ENCODE data around the gene ANKRD52.
A peak's percentile ranks its signal among the peaks of the same experiment; 100 is the strongest.
"Not testable (repeated sequence)": the region's sequence is repeated elsewhere in the genome, so short reads cannot be mapped to it uniquely, and the experiment has no call there.

ANKRD52 gene

DNA sequence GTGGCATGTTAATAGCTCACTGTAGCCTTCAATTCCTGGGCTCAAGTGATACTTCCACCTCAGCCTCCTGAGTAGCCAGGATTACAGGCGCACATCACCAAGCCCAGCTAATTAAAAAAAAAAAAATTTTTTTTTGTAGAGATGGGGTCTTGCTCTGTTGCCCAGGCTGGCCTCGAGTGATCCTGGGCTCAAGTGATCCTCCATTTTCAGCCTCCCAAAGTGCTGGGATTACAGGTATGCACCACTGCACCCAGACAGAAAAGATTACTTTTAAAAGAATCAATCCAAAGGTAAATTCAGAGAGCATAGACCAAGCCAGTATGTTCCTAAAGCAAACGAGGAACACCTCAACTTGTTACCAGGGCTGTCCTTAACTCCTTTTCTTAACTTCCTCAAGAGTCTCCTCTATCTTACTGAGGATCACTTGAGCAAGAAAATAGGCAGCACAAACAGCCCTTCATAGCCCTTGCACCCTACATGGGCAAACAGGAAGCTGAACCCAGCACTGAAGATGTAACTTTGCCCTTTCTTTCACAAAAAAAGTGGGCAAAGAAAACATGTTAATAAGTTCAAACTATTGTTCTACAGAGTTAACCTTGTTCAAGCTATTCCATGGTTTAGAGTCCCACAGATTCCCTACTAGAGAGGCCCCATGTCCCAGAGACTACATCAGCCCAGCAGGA lies 30.7 kb upstream of the ANKRD52 start:
- no peak overlapping the region for H3K4me3 ChIP-seq (ENCODE audit: low read length)
- H3K27me3 ChIP-seq (ENCODE audit: control insufficient read depth, insufficient read depth, low read length), result no peaks in the 10 kb centered on the region
- no peaks in the 10 kb centered on the region for H3K4me1 ChIP-seq (ENCODE audit: control insufficient read depth, insufficient read depth, low read length)
- peaks cover 11% of the 10 kb centered on the region for H3K36me3 ChIP-seq (ENCODE audit: control insufficient read depth, insufficient read depth, low read length)
- no peak overlapping the region for H3K27ac ChIP-seq (ENCODE audit: low read depth, low read length)
- no peak overlapping the region for H3K9ac ChIP-seq (ENCODE audit: low read length)

DNA sequence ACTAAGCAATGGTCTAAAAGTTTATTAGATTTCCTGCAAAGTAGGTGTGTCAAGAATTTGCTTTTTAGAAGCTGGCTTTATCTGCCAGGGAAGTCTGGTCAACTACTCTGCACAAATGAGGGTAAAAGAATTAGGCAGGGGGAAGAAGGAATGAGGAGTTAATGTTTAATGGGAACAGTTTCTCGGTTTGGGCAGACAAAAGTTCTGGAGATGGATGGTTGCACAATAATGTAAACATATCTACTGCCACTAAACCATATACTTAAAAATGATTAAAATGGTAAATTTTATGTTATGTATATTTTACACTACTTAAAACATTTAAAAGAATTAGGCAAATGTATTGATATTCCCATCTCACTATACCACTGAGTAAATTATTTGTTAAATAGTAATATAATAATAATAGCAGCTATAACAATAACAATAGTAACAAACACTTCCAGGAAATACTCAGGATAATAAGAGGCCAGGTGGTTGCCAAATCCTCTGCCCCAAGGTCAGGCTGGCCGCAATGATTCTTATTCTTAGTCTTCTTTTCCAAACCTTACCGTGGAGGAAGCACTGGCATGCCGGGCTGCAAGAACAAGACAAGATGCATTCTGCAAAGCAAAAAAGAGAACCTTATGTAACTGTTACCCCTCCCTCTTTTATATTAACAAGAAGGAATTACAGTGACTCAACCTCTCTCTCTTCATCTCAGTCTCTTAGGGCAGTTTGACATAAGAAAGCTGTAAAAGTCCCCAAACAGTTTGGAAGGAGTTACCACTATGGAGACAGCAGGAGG lies 28.1 kb upstream of the ANKRD52 start:
- H3K4me1 ChIP-seq (ENCODE audit: control insufficient read depth, insufficient read depth, low read length), result no peaks in the 10 kb centered on the region
- H3K9ac ChIP-seq (ENCODE audit: low read length), result no peak overlapping the region
- no peak overlapping the region for H3K4me3 ChIP-seq (ENCODE audit: low read length)
- H3K27me3 ChIP-seq (ENCODE audit: control insufficient read depth, insufficient read depth, low read length), result no peaks in the 10 kb centered on the region
- peaks cover 19% of the 10 kb centered on the region for H3K36me3 ChIP-seq (ENCODE audit: control insufficient read depth, insufficient read depth, low read length)
- no peak overlapping the region for H3K27ac ChIP-seq (ENCODE audit: low read depth, low read length)

DNA sequence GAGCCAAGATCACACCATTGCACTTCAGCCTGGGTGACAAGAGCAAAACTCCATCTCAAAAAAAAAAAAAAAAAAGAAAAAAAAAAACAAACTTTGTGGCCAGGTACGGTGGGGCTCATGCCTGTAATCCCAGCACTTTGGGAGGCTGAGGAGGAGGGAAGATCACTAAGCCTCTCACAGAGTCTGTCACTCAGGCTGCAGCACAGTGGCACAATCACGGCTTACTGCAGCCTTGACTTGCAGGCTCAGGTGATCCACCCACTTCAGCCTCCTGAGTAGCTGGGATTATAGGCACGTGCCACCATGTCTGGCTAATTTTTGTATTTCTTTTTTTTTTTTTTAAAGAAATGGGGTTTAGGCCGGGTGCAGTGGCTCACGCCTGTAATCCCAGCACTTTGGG lies 26.1 kb upstream of the ANKRD52 start:
- not testable (repeated sequence) for H3K4me1 ChIP-seq (ENCODE audit: control insufficient read depth, insufficient read depth, low read length); H3K27ac ChIP-seq (ENCODE audit: low read depth, low read length); H3K27me3 ChIP-seq (ENCODE audit: control insufficient read depth, insufficient read depth, low read length); H3K4me3 ChIP-seq (ENCODE audit: low read length); H3K9ac ChIP-seq (ENCODE audit: low read length)
- peaks cover 20% of the 10 kb centered on the region for H3K36me3 ChIP-seq (ENCODE audit: control insufficient read depth, insufficient read depth, low read length)

DNA sequence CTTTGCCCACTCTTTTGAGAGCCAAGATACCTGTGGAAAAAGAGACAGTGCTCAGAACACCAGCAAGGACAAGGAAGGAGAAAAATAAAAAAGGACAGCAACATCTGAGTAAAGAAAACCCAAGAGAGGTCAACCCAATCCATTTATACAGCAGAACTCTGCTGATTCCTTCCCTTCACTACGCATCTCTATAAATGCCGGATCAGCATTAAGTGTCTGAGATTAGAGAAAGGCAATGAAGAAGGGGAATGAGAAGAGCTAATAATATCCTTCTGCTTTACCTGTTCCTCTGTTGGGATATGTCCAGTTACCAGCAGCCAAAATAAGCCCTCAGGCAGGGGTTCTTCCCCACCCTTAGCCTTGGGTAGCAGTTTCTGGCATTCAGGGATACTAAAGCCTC lies 24.4 kb upstream of the ANKRD52 start:
- H3K36me3 ChIP-seq (ENCODE audit: control insufficient read depth, insufficient read depth, low read length), result peaks cover 22% of the 10 kb centered on the region
- peak overlapping the region; percentile 42 for H3K27ac ChIP-seq (ENCODE audit: low read depth, low read length)
- H3K27me3 ChIP-seq (ENCODE audit: control insufficient read depth, insufficient read depth, low read length), result no peaks in the 10 kb centered on the region
- no peak overlapping the region for H3K4me3 ChIP-seq (ENCODE audit: low read length)
- no peak overlapping the region for H3K9ac ChIP-seq (ENCODE audit: low read length)
- no peaks in the 10 kb centered on the region for H3K4me1 ChIP-seq (ENCODE audit: control insufficient read depth, insufficient read depth, low read length)

DNA sequence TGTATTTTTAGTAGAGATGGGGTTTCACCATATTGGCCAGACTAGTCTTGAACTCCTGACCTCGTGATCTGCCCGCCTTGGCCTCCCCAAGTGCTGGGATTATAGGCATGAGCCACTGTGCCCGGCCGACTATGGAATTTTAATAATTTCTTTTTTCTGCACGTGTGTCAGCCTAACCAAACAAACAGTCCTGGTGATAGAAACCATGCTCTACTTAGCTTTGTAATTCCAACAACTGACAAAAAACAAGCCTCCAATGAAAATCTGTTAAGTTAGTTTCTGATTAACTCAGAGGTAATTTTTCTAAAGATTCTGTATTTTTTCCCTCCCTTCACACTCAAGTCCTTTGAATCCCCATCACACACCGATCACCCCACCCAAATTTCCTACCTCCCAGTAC lies 23.8 kb upstream of the ANKRD52 start:
- peaks cover 22% of the 10 kb centered on the region for H3K36me3 ChIP-seq (ENCODE audit: control insufficient read depth, insufficient read depth, low read length)
- no peaks in the 10 kb centered on the region for H3K27me3 ChIP-seq (ENCODE audit: control insufficient read depth, insufficient read depth, low read length)
- no peak overlapping the region for H3K27ac ChIP-seq (ENCODE audit: low read depth, low read length)
- H3K4me1 ChIP-seq (ENCODE audit: control insufficient read depth, insufficient read depth, low read length), result no peaks in the 10 kb centered on the region
- H3K4me3 ChIP-seq (ENCODE audit: low read length), result no peak overlapping the region
- no peak overlapping the region for H3K9ac ChIP-seq (ENCODE audit: low read length)

DNA sequence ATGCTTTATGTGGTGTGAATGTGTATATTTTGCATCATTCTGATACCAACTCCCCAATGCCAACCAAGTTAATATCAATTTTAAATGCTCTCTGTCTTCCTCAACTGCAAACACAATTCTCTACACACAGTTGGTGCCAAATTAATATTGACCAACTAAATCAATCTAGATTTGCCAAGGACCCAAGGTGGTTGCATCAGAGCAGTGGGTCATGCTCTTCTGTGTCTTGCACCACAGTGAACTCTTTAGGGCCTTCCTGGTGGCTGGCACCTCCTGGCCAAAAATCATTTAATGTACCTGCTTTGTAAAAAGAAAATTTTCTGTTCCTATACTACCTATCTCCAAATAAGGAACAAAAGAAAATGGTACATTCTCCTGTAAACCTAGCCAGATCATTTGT lies 22.7 kb upstream of the ANKRD52 start:
- H3K27me3 ChIP-seq (ENCODE audit: control insufficient read depth, insufficient read depth, low read length), result no peaks in the 10 kb centered on the region
- no peak overlapping the region for H3K9ac ChIP-seq (ENCODE audit: low read length)
- H3K27ac ChIP-seq (ENCODE audit: low read depth, low read length), result no peak overlapping the region
- peaks cover 23% of the 10 kb centered on the region for H3K36me3 ChIP-seq (ENCODE audit: control insufficient read depth, insufficient read depth, low read length)
- no peak overlapping the region for H3K4me3 ChIP-seq (ENCODE audit: low read length)
- no peaks in the 10 kb centered on the region for H3K4me1 ChIP-seq (ENCODE audit: control insufficient read depth, insufficient read depth, low read length)

DNA sequence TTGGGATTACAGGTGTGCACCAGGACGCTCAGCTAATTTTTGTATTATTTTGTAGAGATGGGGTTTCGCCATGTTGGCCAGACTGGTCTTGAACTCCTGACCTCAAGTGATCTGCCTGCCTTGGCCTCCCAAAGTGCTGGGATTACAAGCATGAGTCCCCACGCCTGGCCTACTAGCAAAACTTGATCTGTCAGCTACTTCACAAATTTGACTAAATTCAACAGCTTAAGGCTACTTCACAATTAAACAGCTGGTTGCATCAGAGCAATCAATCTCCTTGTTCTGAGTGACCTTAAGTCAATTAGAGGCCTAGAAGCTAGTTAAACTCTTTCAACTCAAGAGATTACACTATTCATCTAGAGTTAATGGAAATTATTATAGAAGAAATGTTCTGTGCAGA lies 20.7 kb upstream of the ANKRD52 start:
- Histone ChIP-seq H3K27me3 (ENCODE audit: control insufficient read depth, insufficient read depth, low read length) (no peaks in the 10 kb centered on the region), H3K4me1 (ENCODE audit: control insufficient read depth, insufficient read depth, low read length) (no peaks in the 10 kb centered on the region), H3K4me3 (ENCODE audit: low read length) (no peak overlapping the region), H3K27ac (ENCODE audit: low read depth, low read length) (no peak overlapping the region), H3K36me3 (ENCODE audit: control insufficient read depth, insufficient read depth, low read length) (peaks cover 36% of the 10 kb centered on the region), H3K9ac (ENCODE audit: low read length) (no peak overlapping the region)

DNA sequence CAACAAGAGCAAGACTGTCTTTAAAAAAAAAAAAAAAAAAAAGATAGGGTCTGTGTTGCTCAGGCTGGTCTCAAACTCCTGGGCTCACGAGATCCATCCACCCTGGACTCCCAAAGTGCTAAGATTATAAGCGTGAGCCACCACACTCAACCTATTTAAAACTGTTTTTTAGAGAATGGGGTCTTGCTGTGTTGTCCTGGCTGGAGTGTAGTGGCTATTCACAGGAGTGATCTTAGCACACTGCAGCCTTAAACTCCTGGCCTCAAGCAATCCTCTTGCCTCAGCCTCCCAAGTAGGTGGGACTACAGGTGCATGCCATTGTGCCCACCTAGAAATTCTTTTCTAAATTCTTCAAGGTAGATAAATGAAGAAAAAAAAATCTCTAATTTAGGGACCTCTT lies 16.1 kb upstream of the ANKRD52 start:
- peaks cover 28% of the 10 kb centered on the region for H3K36me3 ChIP-seq (ENCODE audit: control insufficient read depth, insufficient read depth, low read length)

DNA sequence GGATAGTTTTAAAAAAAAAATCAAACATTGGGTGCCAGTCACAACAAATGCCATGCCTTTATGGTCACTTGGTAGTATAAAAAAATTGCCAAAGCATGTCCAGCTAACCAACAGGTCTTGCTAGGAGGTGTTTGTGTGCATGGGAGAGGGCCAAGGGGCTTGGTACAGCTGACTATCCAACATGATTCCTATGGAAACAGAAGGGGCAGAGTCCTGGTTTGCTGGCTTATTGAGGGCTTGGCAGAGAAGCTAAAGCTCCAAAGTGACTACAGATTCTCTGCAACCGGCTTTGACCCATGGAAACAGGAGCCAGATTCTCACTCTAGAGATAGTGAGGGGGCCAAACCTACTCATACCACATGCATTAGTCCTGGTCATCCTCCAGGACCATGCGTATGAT lies 14.3 kb upstream of the ANKRD52 start:
- not testable (repeated sequence) for H3K4me3 ChIP-seq (ENCODE audit: low read length); H3K4me1 ChIP-seq (ENCODE audit: control insufficient read depth, insufficient read depth, low read length); H3K27me3 ChIP-seq (ENCODE audit: control insufficient read depth, insufficient read depth, low read length); H3K9ac ChIP-seq (ENCODE audit: low read length); H3K27ac ChIP-seq (ENCODE audit: low read depth, low read length)
- H3K36me3 ChIP-seq (ENCODE audit: control insufficient read depth, insufficient read depth, low read length), result peaks cover 26% of the 10 kb centered on the region

More for the DNA sequence above, 16.1 kb upstream of the ANKRD52 start:
- H3K4me1 ChIP-seq (ENCODE audit: control insufficient read depth, insufficient read depth, low read length), result no peaks in the 10 kb centered on the region
- H3K27me3 ChIP-seq (ENCODE audit: control insufficient read depth, insufficient read depth, low read length), result no peaks in the 10 kb centered on the region
- H3K27ac ChIP-seq (ENCODE audit: low read depth, low read length), result no peak overlapping the region
- no peak overlapping the region for H3K9ac ChIP-seq (ENCODE audit: low read length)
- no peak overlapping the region for H3K4me3 ChIP-seq (ENCODE audit: low read length)

DNA sequence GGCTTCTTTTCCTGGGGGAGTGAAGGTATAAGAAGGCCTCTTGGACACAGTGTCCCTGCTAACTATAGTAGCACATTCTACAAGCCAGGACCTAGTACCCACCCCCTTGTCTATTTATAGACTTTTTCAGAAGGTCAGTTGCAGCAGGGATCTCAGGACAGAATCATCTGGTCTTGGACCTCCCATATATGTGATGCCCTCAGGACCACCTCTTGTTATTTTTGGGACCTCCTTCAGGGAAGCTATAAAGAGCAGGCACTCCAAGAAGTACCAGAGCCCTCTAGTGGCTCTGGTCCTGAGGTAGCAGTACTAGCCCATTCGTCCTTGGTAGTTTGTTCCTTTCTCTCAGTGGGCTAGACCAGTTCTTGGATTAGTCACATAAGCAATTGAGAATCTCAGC lies 12.8 kb upstream of the ANKRD52 start:
- peaks cover 26% of the 10 kb centered on the region for H3K36me3 ChIP-seq (ENCODE audit: control insufficient read depth, insufficient read depth, low read length)
- H3K4me3 ChIP-seq (ENCODE audit: low read length), result no peak overlapping the region

DNA sequence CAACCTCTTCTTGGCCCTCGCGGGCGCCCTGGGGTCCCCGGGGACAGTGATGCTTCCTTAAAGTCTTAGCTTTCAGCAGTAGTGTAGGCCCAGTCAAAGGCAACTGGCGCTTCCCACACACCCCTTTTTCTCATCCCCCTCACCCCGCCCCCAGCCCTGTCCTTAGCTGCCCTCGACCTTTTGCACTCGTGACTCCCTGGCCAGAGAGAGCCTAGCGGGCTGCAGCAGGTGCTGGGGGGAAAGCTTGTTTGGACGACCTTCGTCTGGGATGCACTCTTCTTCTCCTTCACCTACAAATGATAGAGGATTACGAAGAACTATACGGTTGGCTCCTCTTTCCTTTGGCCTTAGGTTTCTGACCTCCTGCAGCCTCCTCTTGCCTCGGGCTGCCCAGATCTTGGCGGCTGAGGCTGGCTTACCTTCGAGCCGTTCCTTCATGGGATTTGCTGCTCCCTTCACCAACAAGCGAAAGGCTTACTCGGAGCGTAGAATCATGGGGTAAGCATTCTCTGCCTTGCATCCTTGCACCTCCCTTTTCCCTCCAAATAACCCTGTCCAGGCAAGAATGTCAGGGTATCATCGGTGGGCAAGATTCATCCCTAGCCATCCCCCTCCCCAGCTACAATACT lies 9.4 kb upstream of the ANKRD52 start:
- H3K27ac ChIP-seq (ENCODE audit: low read depth, low read length), result peak overlapping the region; percentile 95
- no peaks in the 10 kb centered on the region for H3K27me3 ChIP-seq (ENCODE audit: control insufficient read depth, insufficient read depth, low read length)
- peaks cover 7% of the 10 kb centered on the region for H3K4me1 ChIP-seq (ENCODE audit: control insufficient read depth, insufficient read depth, low read length)
- peak overlapping the region; percentile 88 for H3K9ac ChIP-seq (ENCODE audit: low read length)
- peaks cover 2% of the 10 kb centered on the region for H3K36me3 ChIP-seq (ENCODE audit: control insufficient read depth, insufficient read depth, low read length)
- H3K4me3 ChIP-seq (ENCODE audit: low read length), result peak overlapping the region; percentile 77

More for the DNA sequence above, 12.8 kb upstream of the ANKRD52 start:
- H3K27me3 ChIP-seq (ENCODE audit: control insufficient read depth, insufficient read depth, low read length), result no peaks in the 10 kb centered on the region
- no peak overlapping the region for H3K9ac ChIP-seq (ENCODE audit: low read length)
- H3K27ac ChIP-seq (ENCODE audit: low read depth, low read length), result no peak overlapping the region
- peaks cover 7% of the 10 kb centered on the region for H3K4me1 ChIP-seq (ENCODE audit: control insufficient read depth, insufficient read depth, low read length)

DNA sequence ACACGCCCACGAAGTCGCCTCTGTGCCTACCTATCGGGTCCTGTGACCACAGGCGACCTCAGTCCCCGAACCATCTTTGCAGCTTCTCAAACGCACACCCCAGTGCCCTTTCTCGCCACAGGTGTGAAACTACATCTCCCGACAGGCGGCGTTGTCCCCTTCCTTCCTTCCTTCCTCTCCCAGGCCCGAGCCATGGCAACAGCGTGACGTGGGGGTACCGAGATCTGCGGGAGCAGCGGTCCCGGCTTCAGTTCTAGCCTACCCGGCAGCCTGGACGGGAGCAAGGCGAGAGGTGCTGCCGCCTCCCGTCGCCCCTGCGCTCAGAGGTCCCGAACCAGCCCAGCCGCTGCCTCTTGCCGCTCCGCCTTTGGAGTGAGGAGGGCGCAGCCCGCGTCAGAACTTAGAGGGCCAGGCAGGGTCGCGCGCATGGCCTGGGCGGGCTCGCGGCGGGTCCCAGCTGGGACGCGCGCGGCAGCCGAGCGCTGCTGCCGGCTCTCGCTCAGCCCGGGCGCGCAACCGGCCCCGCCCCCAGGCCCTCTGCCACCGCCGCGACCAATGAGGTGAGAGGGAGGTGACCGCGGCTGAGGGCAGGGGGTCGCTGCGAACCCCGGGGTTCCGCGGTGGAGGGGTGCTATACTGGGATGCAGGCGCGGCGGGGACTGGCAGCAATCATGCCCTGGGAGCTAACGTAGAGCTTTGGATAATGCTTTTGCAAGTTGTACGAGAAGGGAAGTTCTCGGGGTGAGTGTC lies 8.7 kb upstream of the ANKRD52 start, which contains the start of gene COQ10A:
Gene COQ10A (plus strand): TSS at position 250 of the 750 bp plus-strand sequence. CDS start 177 bp downstream, at position 427.
- H3K9ac ChIP-seq (ENCODE audit: low read length), result peak within 1 kb of the TSS; percentile 88
- H3K4me3 ChIP-seq (ENCODE audit: low read length), result peak within 1 kb of the TSS; percentile 77
- peaks cover 7% of the 10 kb centered on the region for H3K4me1 ChIP-seq (ENCODE audit: control insufficient read depth, insufficient read depth, low read length)

More for the DNA sequence above, 8.7 kb upstream of the ANKRD52 start, which contains the start of gene COQ10A:
- H3K27ac ChIP-seq (ENCODE audit: low read depth, low read length), result peak within 1 kb of the TSS; percentile 95
- H3K27me3 ChIP-seq (ENCODE audit: control insufficient read depth, insufficient read depth, low read length), result no peaks in the 10 kb centered on the region
- no peaks in the 10 kb centered on the region for H3K36me3 ChIP-seq (ENCODE audit: control insufficient read depth, insufficient read depth, low read length)
